HG03064 (cell line): ENCODE measurements around the gene PPCDC.
"Not testable (repeated sequence)": the region's sequence is repeated elsewhere in the genome, so short reads cannot be mapped to it uniquely, and the experiment has no call there.

Source experiments
- ATAC-seq: cut with Tn5 transposase; IDR thresholded peaks from one replicate; pipeline ENCODE4 v1.9.1; 2021; ENCODE audit warnings: low read depth; ENCODE audit not compliant: unreplicated experiment

PPCDC gene

GRCh38 chr15:75065851-75066509 lies 42.6 kb downstream of the PPCDC start:
- no peak for ATAC-seq

- ATAC-seq, result no peak
These were observed 43.9 kb downstream of the PPCDC start for GRCh38 chr15:75067123-75067830.

- no peak for ATAC-seq
These were observed 45.4 kb downstream of the PPCDC start for GRCh38 chr15:75068748-75069147.

GRCh38 chr15:75069301-75069925 lies 46.0 kb downstream of the PPCDC start:
- peak; percentile 78 for ATAC-seq

- ATAC-seq, result no peak
These were observed 47.3 kb downstream of the PPCDC start for GRCh38 chr15:75070674-75071073.

- no peak for ATAC-seq
These were observed 49.8 kb downstream of the PPCDC start for GRCh38 chr15:75073197-75073596.

GRCh38 chr15:75076277-75076676 lies 52.9 kb downstream of the PPCDC start:
- no peak for ATAC-seq

- ATAC-seq, result not testable (repeated sequence)
These were observed 54.2 kb downstream of the PPCDC start for GRCh38 chr15:75077551-75077961.

GRCh38 chr15:75081150-75081549 lies 57.8 kb downstream of the PPCDC start:
- no peak for ATAC-seq

GRCh38 chr15:75082689-75083088 lies 59.3 kb downstream of the PPCDC start:
- ATAC-seq, result no peak

GRCh38 chr15:75085708-75086107 lies 62.3 kb downstream of the PPCDC start:
- not testable (repeated sequence) for ATAC-seq

- no peak for ATAC-seq
These were observed 66.3 kb downstream of the PPCDC start for GRCh38 chr15:75089456-75090387.

GRCh38 chr15:75090388-75090734 lies 67.0 kb downstream of the PPCDC start:
- no peak for ATAC-seq

GRCh38 chr15:75091814-75092213 lies 68.4 kb downstream of the PPCDC start:
- no peak for ATAC-seq

GRCh38 chr15:75094961-75095478 lies 71.6 kb downstream of the PPCDC start:
- ATAC-seq, result not testable (repeated sequence)

- no peak for ATAC-seq
These were observed 72.2 kb downstream of the PPCDC start for GRCh38 chr15:75095594-75095993.

- ATAC-seq, result no peak
These were observed 74.5 kb downstream of the PPCDC start for GRCh38 chr15:75097939-75098338.

- ATAC-seq, result no peak
These were observed 75.0 kb downstream of the PPCDC start for GRCh38 chr15:75098404-75098803.
